GM23338 (cell line): ENCODE measurements around the gene PROSER2.

Experiments used
- CTCF ChIP-seq, 2 experiments: fragments of 200-600 bp in 1 of 2; sonication (generic) in 1 of 2; conservative IDR thresholded peaks; 2 replicates each; pipeline versions ENCODE4 v1.5.1 to v1.6.1; 2016 to 2017; ENCODE audit warnings: antibody characterized with exemption in 2 of 2, low read depth in 2 of 2, mild to moderate bottlenecking in 2 of 2, moderate library complexity in 1 of 2
- ETS1 ChIP-seq: IDR thresholded peaks from 2 replicates; pipeline ENCODE4 v1.6.1; 2016; ENCODE audit warnings: antibody characterized with exemption
- EZH2 ChIP-seq: fragments of 200-600 bp; sonication (generic); IDR thresholded peaks from one replicate; pipeline ENCODE4 v1.8.0; 2017; ENCODE audit warnings: antibody characterized with exemption, mild to moderate bottlenecking, low read depth; ENCODE audit not compliant: unreplicated experiment
- EZH2phosphoT487 ChIP-seq: fragments of 200-600 bp; sonication (generic); IDR thresholded peaks from one replicate; pipeline ENCODE4 v1.8.1; 2018; ENCODE audit warnings: antibody characterized with exemption; ENCODE audit not compliant: unreplicated experiment
- NANOG ChIP-seq: IDR thresholded peaks from 2 replicates; pipeline ENCODE4 v1.6.1; 2016; ENCODE audit warnings: antibody characterized with exemption, borderline replicate concordance
- POLR2AphosphoS5 ChIP-seq: IDR thresholded peaks from 2 replicates; pipeline ENCODE4 v1.6.1; 2016; ENCODE audit warnings: antibody characterized with exemption, low read depth

DNA sequence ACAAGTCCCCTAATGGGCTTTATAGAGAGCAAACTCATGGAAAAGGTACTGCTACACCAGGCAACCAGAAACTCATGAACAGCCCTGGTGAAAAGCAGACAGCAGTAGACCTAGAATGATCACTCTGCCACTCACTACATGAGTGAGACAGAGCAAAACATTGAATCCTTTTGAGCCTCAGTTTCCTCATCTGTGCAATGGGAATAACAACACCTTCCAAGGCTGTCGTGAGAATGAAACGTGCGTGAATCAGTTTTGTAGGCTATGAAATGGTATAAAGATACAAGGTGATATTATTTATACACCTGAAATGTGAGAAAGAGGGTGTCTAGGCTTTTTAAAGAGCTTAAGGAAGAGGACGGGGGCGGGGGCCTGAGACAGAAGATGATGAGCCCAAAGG, 14.3 kb upstream of the PROSER2 start:
- no peak for TF ChIP-seq NANOG
- no peak for TF ChIP-seq CTCF (conservative IDR thresholded peaks at IDR 0.05; ENCODE audit: low read depth in 2 of 2)
- no peak for TF ChIP-seq POLR2AphosphoS5
- no peak for TF ChIP-seq EZH2
- no peak for TF ChIP-seq EZH2phosphoT487
- TF ChIP-seq ETS1 = no peak
